OCI-LY1 (cell line): ENCODE measurements around the gene PAM16.

Source experiments
- H2AFZ ChIP-seq: fragments of 200-600 bp; sonication (generic), shearing (Covaris generic); 2 replicates; pipeline ENCODE4 v1.6.0; 2014; ENCODE audit warnings: antibody characterized with exemption, mild to moderate bottlenecking, low read length
- H3F3A ChIP-seq: fragments of 200-600 bp; sonication (generic), shearing (Covaris generic); 2 replicates; pipeline ENCODE4 v1.6.0; 2014; ENCODE audit warnings: mild to moderate bottlenecking, antibody characterized with exemption, low read length, moderate library complexity; ENCODE audit not compliant: insufficient read depth
- H3K27ac ChIP-seq: fragments of 200-600 bp; sonication (generic); 2 replicates; pipeline ENCODE4 v1.5.1; 2014; ENCODE audit warnings: low read length, mixed run types, mild to moderate bottlenecking, low read depth; ENCODE audit not compliant: poor library complexity, severe bottlenecking
- H3K27me3 ChIP-seq: fragments of 200-600 bp; sonication (generic); 2 replicates; pipeline ENCODE4 v1.6.0; 2014; ENCODE audit warnings: antibody characterized with exemption, mild to moderate bottlenecking, low read length, moderate library complexity; ENCODE audit not compliant: insufficient read depth
- H3K36me3 ChIP-seq: fragments of 200-600 bp; sonication (generic); 2 replicates; pipeline ENCODE4 v1.6.1; 2014; ENCODE audit warnings: mild to moderate bottlenecking, antibody characterized with exemption, low read length, moderate library complexity, mixed read lengths; ENCODE audit not compliant: insufficient read depth
- H3K4me1 ChIP-seq: fragments of 200-600 bp; sonication (generic); 2 replicates; pipeline ENCODE4 v1.5.1; 2014; ENCODE audit warnings: mild to moderate bottlenecking, low read length, moderate library complexity; ENCODE audit not compliant: insufficient read depth, severe bottlenecking
- H3K4me2 ChIP-seq: fragments of 200-600 bp; sonication (generic), shearing (Covaris generic); 2 replicates; pipeline ENCODE4 v1.6.1; 2014; ENCODE audit warnings: low read length
- H3K4me3 ChIP-seq: fragments of 200-600 bp; sonication (generic); 2 replicates; pipeline ENCODE4 v1.5.1; 2014; ENCODE audit warnings: low read length, low read depth, mild to moderate bottlenecking, mixed read lengths; ENCODE audit not compliant: poor library complexity, severe bottlenecking
- H3K79me2 ChIP-seq: fragments of 200-600 bp; shearing (Covaris generic); 2 replicates; pipeline ENCODE4 v1.6.1; 2016; ENCODE audit warnings: mixed run types, low read length, mixed read lengths; ENCODE audit not compliant: insufficient read depth
- H3K9ac ChIP-seq: fragments of 200-600 bp; sonication (generic), shearing (Covaris generic); 2 replicates; pipeline ENCODE4 v1.6.1; 2014; ENCODE audit warnings: mild to moderate bottlenecking, low read length, mixed read lengths
- H3K9me2 ChIP-seq: fragments of 200-600 bp; sonication (generic), shearing (Covaris generic); 2 replicates; pipeline ENCODE4 v1.6.1; 2014; ENCODE audit warnings: low read depth, mild to moderate bottlenecking, low read length, mixed read lengths
- H3K9me3 ChIP-seq: fragments of 200-600 bp; shearing (Covaris generic); 2 replicates; pipeline ENCODE4 v1.6.1; 2014; ENCODE audit warnings: low read length, mixed read lengths
- H4K20me1 ChIP-seq: fragments of 200-600 bp; sonication (generic), shearing (Covaris generic); 2 replicates; pipeline ENCODE4 v1.6.0; 2016; ENCODE audit warnings: mild to moderate bottlenecking, low read length; ENCODE audit not compliant: insufficient read depth
- CTCF ChIP-seq: fragments of 200-600 bp; sonication (generic), shearing (Covaris generic); IDR thresholded peaks from 2 replicates; pipeline ENCODE4 v1.5.1; 2017; ENCODE audit warnings: mild to moderate bottlenecking, antibody characterized with exemption, low read length, moderate library complexity, mixed read lengths
- EZH2 ChIP-seq: fragments of 200-600 bp; sonication (generic), shearing (Covaris generic); IDR thresholded peaks from 2 replicates; pipeline ENCODE4 v1.8.0; 2017; ENCODE audit warnings: borderline replicate concordance, mixed run types, mild to moderate bottlenecking, antibody characterized with exemption, low read length, moderate library complexity, mixed read lengths

PAM16 gene

GRCh38 chr16:4390266-4391260 lies 39.4 kb upstream of the PAM16 start:
- no peak overlapping the region for H3K4me2 ChIP-seq
- H3K9me2 ChIP-seq, result no peaks in the 10 kb centered on the region
- H3K79me2 ChIP-seq, result no peaks in the 10 kb centered on the region
- no peak overlapping the region for H3K27ac ChIP-seq
- H3K4me1 ChIP-seq, result peaks cover 13% of the 10 kb centered on the region
- H3K9me3 ChIP-seq, result no peaks in the 10 kb centered on the region
- H3K27me3 ChIP-seq, result no peaks in the 10 kb centered on the region
- H3K4me3 ChIP-seq, result no peak overlapping the region
- peaks cover 64% of the 10 kb centered on the region for H3K36me3 ChIP-seq
- H3K9ac ChIP-seq, result no peak overlapping the region
- no peak for TF ChIP-seq CTCF
- TF ChIP-seq EZH2, result no peak
- no peak overlapping the region for H2AFZ ChIP-seq
- no peaks in the 10 kb centered on the region for H3F3A ChIP-seq
- H4K20me1 ChIP-seq, result no peaks in the 10 kb centered on the region

GRCh38 chr16:4389051-4389955 lies 38.2 kb upstream of the PAM16 start:
- Histone ChIP-seq H3K4me3 (no peak overlapping the region), H3K9ac (no peak overlapping the region), H3K9me3 (no peaks in the 10 kb centered on the region), H3F3A (no peaks in the 10 kb centered on the region), H3K4me1 (peaks cover 13% of the 10 kb centered on the region), H4K20me1 (no peaks in the 10 kb centered on the region), H3K27me3 (no peaks in the 10 kb centered on the region), H2AFZ (no peak overlapping the region), H3K9me2 (no peaks in the 10 kb centered on the region), H3K79me2 (no peaks in the 10 kb centered on the region), H3K36me3 (peaks cover 61% of the 10 kb centered on the region), H3K27ac (no peak overlapping the region), H3K4me2 (no peak overlapping the region)
- no peak for TF ChIP-seq CTCF

GRCh38 chr16:4388271-4389021 lies 37.3 kb upstream of the PAM16 start:
- Histone ChIP-seq H3K9ac (no peak overlapping the region), H3K27ac (no peak overlapping the region), H3K36me3 (peaks cover 58% of the 10 kb centered on the region), H4K20me1 (no peaks in the 10 kb centered on the region), H3F3A (no peaks in the 10 kb centered on the region), H3K79me2 (no peaks in the 10 kb centered on the region), H3K9me3 (no peaks in the 10 kb centered on the region), H3K4me2 (no peak overlapping the region), H3K9me2 (no peaks in the 10 kb centered on the region), H3K27me3 (no peaks in the 10 kb centered on the region), H3K4me1 (peaks cover 13% of the 10 kb centered on the region), H3K4me3 (no peak overlapping the region), H2AFZ (no peak overlapping the region)
- TF ChIP-seq CTCF (no peak), EZH2 (no peak)
